Stimulated activated CD4-positive, alpha-beta T cell treated with anti-CD3 and anti-CD28 coated beads, Interleukin-12 subunit alpha, Interleukin-12 subunit beta, amount 100 ng/mL, for 48 hours (primary cell): ENCODE data around the gene WNT5A.
"Not testable (repeated sequence)": the region's sequence is repeated elsewhere in the genome, so short reads cannot be mapped to it uniquely, and the experiment has no call there.

Experiments used
- DNase-seq, 3 donors: peaks; one replicate each; pipeline ENCODE4 v3.0.0-alpha.2; 2020; ENCODE audit warnings: low read depth in 2 of 3, low spot score in 1 of 3

The WNT5A gene

DNA sequence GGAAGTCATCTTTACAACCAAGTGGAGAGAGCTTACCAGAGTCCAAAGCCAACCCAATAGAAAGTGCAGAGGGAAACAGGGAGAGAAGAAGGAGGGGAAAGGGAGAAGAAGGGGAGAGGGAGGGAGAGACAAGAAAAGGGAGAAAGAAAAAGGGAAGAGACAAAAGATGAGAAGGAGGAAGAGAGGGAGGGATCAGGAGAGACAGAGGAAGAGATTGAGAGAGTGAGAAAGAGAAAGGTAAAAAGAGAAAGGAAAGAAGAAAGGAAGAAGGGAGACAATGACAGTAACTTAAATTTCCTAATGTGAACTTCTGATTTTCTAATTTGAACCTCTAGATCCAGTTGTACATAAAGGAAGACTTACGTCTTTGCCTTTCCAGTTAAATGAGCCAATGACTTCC is 20.7 kb upstream of the WNT5A start:
- no peak for DNase-seq

DNA sequence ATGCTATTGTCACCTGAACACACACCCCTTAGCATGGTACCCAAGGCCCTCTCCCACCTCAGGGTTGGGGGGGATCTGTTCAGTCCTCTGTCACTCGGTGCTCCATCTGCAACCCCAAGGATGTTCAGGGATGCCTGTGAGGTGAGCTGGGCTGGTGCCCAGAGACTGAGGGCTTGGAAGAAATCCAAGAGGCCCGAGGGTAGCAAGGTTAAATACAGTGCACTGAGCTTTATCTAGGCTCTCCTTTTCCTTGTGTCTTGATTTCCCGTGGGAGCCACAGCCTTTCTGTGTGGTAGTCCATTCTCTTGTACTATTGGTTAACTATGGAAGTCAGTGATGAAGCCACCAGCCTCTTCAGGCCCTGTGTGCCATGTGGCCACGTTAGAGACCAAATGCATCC is 18.7 kb upstream of the WNT5A start:
- DNase-seq: no peak

DNA sequence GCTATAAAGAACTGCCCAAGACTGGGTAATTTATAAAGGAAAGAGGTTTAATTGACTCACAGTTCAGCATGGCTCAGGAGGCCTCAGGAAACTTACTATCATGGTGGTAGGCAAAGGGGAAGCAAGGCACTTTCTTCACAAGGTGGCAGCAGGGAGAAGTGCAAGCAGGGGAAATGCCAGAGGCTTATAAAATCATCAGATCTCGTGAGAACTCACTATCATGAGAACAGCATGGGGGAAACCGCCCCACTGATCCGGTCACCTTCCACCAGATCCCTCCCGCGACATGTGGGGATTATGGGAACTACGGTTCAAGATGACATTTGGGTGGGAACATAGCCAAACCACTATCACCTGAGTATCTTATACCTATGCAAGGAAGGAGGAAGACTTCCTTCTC is 18.0 kb upstream of the WNT5A start:
- DNase-seq: not testable (repeated sequence)

DNA sequence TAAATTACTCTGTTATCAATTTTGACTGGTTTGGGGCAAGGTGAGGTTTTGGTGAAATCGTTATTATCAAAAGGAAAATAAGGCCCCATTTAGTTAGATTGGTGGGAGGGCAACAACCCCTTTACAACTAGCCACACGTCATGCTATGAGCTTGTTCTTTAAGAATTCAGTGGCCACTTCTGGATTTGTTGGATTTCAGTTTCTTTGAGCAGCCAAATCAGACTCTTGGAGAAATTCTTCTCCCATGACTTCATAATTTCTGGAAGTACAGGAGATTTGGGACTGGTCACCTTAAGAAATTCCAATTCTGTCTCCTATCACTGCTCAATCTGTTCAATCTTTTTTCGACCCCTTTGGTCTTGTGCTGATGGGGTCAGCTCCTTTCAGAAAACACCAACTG is 14.8 kb upstream of the WNT5A start:
- DNase-seq: no peak

DNA sequence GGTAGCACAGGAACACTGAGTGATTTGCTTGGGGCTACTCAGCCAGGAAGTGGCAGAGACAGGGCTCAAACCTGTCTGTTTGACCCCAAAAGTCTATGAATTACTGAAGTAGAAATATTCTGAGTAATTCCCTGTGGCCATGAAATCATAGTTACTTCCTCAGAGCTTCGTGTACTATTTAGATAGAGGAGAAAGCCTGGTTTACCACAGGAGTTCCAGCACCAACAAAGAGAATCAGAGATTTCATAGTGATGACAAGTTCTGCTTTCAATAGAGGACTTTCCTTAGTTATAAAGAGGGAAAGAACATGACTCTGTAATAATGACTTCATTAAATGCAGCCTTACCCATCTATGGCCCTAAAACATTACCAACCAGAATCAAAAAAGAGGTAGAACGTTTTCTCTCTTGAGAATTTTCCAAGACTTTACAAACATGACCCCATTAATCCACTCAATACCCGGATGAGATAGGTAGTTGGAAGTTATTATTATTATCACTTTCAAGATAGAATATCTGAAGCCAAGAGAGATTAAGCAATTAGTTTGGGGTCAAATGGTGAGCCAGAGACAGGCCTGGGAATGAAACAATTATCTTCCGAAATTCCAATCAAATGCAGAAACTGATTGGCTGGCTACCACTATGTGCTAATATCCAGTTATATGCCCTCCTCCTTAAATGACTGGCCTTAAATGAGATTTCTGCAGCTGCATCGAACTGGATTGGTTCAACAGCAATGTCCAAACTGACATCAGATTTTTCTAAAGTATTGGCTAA is 13.6 kb upstream of the WNT5A start:
- DNase-seq: no peak

DNA sequence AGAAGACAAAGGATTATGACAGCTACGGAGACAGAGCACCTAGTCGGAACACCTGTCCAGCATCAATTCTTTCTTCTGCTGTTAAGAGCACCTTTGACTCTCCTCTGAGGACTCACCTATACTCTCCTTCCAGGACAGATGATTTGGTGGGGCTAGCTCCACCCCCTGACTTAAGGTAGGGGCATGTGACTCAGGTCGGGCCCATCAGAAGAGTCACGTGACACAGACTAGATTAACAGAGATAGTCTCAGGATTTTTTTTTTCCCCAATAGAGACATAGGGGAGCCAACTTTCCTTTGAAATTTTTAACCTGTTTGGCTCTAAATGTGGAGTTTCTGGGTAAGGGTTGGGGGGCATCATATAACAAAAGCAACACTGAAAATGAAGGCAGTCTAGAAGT is 11.4 kb upstream of the WNT5A start:
- DNase-seq: no peak

DNA sequence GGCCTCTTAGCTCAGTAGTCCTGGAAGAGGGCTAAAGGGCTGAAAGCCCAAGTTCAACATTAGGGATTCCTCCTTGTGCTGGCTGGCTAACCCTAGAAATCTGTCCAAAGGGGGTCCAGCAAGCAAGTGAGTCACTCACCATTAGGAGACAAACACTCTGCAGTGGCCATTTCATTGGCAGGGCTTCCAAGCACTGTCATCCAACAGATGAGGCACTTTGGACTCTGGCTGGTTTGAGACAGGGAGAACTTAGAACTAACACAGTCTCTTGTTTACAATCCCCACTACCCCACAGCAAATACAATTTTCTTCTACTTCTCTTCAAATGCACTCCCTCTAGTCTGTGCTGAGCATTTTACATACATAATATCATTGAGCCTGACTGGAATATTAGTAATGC is 10.1 kb upstream of the WNT5A start:
- no peak for DNase-seq

DNA sequence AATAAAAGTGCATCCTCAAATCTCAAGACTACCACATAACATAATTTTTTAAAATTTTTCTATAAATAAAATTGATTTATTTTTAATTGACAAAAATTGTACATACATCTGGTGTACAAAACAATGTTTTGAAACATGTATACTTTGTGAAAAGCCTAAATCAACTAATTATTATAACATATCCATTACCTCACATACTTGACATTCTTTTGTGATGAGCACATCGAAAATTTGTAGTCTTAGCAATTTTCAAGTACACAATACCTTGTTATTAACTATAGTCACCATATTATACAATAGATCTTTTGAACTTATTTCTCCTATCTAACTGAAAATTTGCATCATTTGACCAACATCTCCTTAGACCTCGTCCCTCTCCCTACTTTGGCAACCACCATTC is 7.9 kb upstream of the WNT5A start:
- DNase-seq: no peak

DNA sequence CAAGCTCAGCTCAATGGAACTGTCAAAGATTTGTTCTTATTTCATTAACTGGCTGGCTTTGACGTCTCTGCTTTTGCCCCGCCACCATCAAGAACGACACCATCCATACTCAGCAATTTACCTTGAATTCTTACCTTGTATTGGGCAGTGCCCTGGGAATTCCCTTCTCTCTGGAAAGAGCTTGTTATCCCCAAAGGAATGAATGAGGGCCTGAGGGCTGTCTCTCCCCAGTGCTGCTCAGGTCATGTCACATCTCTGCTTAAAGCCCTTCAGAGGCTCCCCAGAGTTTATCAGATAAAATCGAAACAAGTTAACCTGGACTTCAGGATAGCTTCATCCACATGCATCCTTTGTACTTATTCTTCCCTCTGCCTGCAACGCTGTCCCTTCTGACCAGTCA is 5.9 kb upstream of the WNT5A start:
- no peak for DNase-seq

DNA sequence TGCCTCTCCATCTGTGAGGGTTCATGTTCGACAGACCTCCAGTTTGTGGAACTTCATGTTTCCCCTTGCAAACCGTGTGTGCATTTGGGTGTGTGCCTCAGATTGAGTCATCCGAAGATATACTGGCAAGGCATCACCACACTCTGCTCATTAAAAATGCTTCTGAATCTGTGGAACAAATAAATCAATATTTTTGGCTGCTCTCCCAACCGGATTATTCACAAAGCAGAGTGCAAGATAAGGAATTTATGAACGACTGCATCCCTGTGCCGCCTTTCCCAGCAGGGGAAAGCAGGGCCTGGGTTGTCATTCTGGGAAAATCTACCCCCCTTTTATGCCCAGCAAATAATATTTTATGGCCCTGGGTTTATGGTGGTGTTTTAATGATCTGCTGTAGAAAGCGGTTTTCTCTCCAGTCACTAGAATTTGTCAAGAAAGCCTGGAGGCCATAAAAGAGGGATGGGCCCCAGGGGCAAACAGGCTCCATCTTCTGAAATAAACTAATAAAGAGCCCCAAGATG is 4.2 kb upstream of the WNT5A start:
- DNase-seq: no peak

DNA sequence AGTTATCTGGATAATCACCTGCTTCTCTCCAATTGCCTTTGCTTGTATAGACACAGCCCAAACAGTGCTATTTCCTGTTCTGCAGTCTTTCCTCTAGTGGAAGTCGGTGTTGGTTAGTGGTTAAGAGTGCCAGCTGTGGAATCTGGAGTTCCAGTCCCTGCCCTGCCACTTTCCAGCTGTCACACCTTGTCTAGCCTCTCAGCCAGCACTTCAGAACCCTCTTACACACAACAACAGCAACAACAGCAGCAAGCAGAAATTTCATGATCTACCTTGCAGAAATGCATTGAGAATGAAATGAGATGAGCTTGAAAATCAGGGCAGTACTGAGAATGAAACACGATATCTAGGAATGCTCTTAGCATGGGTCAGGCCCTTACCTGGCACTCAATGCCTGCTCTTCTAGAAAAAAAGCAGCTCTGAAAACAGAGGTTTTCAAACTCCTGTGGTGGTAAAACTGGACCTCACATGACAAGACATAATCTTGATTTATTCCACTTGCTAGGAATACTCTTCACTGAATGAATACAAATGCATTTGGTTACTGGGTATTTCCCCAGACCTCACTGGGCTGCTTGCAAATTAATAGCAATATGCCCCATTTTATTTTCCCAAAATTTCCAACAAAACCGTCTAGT is 3.3 kb upstream of the WNT5A start:
- DNase-seq: no peak

DNA sequence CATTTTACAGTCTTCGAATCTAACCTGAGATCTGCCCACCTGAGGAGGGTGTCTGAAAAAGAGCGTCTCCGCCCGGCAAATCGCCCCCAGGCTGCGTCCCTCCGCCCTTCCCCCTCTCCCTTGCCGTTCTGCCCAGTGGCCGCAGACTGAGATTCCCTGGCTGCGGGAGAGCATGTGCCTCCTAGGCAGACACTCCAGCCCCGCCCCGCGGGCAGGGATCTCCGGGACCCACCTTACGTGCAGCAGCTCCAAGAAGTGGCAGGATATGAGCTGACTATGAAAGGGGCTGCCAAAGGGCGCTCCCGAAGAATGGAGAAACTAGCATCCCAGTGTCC is 2.7 kb upstream of the WNT5A start:
- DNase-seq: no peak

DNA sequence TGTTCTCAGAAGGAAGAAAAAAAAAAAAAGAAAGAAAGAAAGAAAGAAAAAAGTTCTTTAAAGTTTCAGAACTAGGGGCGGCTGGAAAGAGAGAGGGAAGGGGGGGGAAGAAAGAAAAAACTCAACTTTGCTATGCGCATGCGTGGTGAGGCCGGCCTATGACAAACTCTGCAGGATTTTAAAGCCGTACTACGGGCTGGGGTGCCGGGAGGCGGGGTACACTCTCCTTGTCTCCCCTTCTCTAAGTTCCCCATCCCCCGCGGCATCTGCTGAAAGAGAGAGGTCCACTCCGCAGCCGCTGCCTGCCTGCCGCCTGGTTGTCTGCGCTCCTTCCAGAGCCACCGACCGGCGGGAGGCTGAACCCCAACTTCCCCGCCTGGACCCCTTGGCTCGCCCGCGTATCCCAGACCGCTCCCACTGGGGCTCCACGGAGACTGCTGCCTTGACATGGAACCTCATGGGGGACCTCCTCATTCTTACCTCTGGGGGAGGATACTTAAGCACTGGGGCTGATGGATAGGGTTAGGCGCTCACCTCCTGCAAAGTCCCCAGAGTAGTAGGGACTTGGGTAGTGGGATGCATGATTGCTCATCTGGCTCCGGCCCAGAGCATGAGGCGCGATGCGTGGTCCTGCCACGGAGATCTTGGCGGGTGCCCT is 1.4 kb upstream of the WNT5A start:
- no peak for DNase-seq

DNA sequence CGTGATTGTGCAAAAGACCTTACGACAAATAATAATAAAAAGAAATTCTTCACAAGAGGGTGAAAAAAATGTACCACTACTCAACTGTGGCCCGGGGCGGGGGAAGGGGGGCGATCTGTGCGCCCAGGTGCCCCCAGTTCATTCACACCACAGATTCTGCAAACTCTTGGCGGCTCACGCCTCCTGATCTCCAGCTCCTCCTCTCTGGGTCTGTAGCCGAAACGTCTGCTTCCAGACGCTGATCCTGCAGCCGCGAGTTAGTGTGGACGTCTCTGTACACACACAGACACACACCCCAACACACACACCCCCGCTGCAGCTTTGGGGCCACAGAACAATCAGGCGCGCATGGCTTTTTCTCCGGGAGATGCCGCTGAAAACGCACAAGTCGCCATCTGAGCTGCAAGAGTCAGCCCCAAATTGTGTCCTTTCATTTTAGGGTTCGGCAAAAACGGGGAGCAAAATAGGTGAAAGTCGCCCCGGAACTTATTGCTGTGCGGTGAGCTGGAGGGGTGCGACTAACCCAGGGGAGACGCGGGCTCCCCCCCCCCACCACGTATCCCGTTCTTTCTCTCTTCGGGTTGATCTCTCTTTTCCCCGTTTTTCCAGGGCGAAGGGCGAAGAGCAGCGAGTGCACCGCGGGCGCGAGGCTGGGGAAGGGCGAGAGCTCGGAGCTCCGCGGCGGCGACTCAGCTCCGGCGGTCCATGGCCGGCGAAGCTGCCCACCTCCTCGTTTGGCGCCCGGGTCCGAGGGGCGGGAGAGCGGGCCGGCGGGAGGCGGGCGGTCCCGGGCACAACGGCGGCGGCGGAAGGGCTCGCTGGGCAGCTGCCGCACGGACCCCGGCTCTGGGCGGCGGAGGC is 505 bp upstream of the WNT5A start:
- no peak for DNase-seq

DNA sequence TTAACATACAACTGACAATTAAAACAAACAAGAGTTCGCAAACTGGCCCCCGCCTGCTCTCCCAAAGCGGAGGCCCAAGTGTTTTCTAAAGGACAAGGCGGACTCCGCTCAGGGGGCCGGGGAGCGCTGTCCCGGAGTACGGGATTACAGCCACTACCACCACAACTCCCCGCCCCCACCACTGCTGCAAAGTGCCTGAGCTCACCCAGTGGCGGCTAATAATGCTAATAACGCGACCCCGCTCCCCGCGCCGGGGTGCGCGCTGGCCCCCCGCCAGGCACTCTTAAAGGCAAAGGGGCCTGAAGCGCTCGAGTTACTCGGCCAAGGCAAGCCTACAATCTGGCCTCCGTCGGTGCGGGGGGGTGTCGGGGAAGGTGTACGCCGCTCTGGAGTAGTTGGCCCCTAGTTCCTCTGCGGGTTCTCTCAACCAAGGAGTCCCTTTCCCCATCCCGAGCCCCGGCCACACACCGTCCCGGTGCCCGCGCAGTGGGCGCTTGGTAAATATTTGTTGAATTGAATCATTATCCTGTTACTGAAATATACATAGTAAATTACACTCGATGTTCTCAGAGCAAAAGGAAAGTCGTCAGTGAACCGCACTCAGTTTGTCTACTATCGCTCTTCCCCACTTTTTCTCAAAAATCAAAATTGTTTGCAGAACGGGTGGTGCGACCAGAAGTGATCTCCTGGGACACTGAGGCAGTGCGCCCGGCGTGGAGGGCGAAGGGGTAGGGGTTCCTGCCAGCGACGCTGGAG is 827 bp downstream of the WNT5A start:
- DNase-seq: no peak

DNA sequence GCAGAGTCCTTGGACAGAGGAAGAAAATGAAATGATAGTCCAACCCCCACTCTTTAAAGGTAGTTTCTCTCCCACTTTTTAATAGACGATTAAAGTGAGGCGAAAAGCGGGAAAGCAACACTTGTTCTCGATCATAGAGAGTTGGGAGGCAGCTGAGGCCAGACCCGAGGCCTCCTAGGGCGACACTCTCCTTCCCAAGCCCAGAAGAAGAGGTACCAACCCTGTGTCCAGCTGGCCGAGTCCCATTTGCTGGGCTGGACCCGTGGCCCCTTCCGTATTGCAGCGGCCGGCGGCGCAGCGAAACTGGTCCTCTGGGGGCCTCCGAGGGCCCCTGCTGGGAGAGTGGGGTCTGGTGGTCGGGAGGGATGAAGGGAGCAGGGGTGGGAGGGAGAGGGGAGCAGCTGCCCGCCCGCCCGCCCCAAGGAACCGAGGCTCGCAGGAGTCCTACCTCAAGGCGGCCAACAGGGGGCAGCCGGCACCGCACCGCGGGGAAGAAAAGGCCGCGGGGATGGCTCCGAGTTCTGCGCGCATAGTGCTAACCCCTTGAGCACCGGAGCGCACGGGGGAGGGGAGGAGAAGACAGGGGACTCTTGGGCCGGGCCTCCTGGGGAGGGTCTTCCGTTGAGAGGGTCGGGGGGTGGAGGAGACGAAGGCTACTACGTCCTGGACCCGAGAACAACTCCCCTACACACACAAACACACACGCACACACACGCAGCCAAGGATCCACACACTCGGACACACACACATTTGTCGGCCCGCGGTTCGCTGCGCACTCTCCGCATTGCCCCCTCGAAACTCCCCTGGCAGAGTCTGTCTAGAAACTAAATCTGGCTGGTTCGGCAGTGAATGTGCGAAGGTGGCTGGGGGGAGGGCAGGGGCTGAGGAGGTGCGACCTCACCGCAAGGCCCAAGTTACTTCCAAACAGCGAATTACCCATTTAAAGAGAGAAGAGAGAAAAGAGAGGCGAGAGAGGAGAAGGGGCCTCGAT is 2.0 kb downstream of the WNT5A start:
- peak; percentile 25 to 43 (median 34) for DNase-seq

DNA sequence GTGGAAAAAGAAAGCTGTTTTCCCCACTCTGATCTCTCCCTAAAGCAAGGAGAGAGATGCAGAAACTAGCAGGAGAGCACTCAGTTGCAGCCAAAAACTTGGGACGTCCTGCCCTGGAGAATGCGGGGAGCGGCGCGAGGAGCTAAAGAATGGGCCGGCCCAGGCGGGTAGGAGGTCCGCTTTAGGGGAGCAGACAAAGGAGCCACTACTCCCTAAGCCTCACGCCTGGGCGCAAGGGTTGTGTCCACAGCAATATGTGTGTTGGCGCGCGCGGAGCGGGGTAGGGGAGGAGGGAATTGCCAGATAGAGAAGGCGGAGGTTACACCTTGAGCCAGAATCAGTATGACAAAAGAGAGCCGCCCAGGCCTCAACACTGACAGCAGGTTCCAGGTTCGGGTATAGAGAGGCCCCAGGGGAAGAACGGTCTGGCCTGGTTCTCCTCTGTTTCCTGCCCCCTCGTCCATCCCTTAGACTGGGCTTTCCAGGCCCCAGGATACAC is 2.9 kb downstream of the WNT5A start:
- DNase-seq: no peak

DNA sequence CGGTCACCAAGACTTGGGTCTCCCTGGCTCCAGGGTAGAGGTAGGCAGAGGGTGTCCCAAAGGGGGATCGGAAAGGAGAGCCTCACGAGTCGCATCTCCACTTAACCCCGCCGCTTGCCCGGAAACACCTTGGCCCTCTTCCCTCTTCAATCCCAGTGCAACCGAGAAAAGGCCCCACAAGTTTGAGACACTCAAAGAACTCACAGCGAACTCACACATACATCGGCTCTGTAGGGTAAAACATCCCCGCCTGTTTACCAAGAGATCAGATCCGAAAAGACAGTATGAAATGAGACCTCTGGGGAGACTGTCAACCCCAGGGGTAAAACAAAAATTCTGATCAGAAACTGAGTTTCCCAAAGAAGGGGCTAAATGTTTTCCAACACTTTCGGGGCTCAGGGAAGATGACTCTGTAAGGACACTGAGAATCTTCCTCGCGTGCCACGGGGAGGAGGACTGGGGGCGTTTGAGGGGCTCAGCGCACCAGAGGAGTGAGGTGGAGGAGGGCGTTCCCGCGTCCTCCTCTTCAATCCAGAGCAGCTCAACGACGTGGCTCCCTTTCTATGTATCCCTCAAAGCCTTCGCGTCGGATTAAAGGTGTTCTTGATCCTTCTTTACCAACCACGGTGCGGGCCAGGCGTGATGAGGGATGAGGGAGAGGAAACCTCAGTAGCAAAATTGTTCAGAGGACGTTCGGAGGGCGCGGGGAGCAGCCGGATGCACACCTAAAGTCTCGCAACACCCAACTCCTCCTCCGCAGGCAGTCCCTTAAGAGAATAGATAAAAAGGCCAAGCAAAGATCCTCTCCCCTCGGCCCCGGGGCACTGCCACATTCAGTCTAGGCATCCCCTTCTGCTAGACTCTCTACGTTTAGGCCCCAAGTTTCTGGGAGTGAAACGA is 3.7 kb downstream of the WNT5A start:
- DNase-seq: no peak
